HL-60 (cell line): ENCODE results near the gene TMEM117.

Experiments used
- GABPA ChIP-seq: IDR thresholded peaks from 2 replicates; pipeline ENCODE4 v1.6.1; 2012; ENCODE audit warnings: low read depth
- POLR2AphosphoS5 ChIP-seq: IDR thresholded peaks from 2 replicates; pipeline ENCODE4 v1.6.1; 2012; ENCODE audit warnings: low read depth
- SPI1 ChIP-seq: IDR thresholded peaks from 2 replicates; pipeline ENCODE4 v1.6.1; 2012; ENCODE audit warnings: low read depth, mild to moderate bottlenecking, borderline replicate concordance
- TF ChIP-seq, protein P1 (sequence below): IDR thresholded peaks from one replicate; pipeline ENCODE4 v1.5.1; 2011; ENCODE audit warnings: low read length, control low read depth, inconsistent platforms; ENCODE audit not compliant: insufficient read depth
- TF ChIP-seq, protein P2 (sequence below): IDR thresholded peaks from 2 replicates; pipeline ENCODE4 v1.6.1; 2012; ENCODE audit warnings: low read depth; ENCODE audit not compliant: insufficient replicate concordance

- TF ChIP-seq GABPA (no peak), POLR2AphosphoS5 (no peak), SPI1 (no peak)
- TF ChIP-seq, protein P1, sequence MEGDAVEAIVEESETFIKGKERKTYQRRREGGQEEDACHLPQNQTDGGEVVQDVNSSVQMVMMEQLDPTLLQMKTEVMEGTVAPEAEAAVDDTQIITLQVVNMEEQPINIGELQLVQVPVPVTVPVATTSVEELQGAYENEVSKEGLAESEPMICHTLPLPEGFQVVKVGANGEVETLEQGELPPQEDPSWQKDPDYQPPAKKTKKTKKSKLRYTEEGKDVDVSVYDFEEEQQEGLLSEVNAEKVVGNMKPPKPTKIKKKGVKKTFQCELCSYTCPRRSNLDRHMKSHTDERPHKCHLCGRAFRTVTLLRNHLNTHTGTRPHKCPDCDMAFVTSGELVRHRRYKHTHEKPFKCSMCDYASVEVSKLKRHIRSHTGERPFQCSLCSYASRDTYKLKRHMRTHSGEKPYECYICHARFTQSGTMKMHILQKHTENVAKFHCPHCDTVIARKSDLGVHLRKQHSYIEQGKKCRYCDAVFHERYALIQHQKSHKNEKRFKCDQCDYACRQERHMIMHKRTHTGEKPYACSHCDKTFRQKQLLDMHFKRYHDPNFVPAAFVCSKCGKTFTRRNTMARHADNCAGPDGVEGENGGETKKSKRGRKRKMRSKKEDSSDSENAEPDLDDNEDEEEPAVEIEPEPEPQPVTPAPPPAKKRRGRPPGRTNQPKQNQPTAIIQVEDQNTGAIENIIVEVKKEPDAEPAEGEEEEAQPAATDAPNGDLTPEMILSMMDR: no peak
- TF ChIP-seq, protein P2, sequence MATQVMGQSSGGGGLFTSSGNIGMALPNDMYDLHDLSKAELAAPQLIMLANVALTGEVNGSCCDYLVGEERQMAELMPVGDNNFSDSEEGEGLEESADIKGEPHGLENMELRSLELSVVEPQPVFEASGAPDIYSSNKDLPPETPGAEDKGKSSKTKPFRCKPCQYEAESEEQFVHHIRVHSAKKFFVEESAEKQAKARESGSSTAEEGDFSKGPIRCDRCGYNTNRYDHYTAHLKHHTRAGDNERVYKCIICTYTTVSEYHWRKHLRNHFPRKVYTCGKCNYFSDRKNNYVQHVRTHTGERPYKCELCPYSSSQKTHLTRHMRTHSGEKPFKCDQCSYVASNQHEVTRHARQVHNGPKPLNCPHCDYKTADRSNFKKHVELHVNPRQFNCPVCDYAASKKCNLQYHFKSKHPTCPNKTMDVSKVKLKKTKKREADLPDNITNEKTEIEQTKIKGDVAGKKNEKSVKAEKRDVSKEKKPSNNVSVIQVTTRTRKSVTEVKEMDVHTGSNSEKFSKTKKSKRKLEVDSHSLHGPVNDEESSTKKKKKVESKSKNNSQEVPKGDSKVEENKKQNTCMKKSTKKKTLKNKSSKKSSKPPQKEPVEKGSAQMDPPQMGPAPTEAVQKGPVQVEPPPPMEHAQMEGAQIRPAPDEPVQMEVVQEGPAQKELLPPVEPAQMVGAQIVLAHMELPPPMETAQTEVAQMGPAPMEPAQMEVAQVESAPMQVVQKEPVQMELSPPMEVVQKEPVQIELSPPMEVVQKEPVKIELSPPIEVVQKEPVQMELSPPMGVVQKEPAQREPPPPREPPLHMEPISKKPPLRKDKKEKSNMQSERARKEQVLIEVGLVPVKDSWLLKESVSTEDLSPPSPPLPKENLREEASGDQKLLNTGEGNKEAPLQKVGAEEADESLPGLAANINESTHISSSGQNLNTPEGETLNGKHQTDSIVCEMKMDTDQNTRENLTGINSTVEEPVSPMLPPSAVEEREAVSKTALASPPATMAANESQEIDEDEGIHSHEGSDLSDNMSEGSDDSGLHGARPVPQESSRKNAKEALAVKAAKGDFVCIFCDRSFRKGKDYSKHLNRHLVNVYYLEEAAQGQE: no peak
Observed at GRCh38 chr12:43826681-43827080, 9.2 kb upstream of the TMEM117 start.
